ENCODE measurements around the gene AMT. TPM values are rescaled to one million over a fixed set of nuclear protein-coding genes. Genes with fewer than 3 reads are reported as not detected.

AMT gene
- total RNA-seq, 2 donors from 2014 or later = 20.6 to 24.5 TPM

- no peak overlapping the region for H3K9ac ChIP-seq (ENCODE audit: low read depth in 2 of 2, low read length in 2 of 2)
- peaks cover 6% of the 10 kb centered on the region for H3K4me1 ChIP-seq
- TF ChIP-seq CTCF (IDR thresholded peaks at IDR 0.05) = no peak
- no peaks in the 10 kb centered on the region for H3K36me3 ChIP-seq
- H3K27ac ChIP-seq = no peak overlapping the region
- DNase-seq = no peak
- no peaks in the 10 kb centered on the region for H3K27me3 ChIP-seq
- H3K4me3 ChIP-seq = no peak overlapping the region
- H3K9me3 ChIP-seq = no peaks in the 10 kb centered on the region
- intact Hi-C loops (cut with DNase I) = loop anchor here (10.0 kb wide), 1 partner anchor 46 kb away; the partner anchor contains the start of genes RHOA and TCTA
Observed at GRCh38 chr3:49460188-49460890, 38.1 kb upstream of the AMT start.

- no peak for DNase-seq
- no peak overlapping the region for H3K4me3 ChIP-seq
- TF ChIP-seq CTCF (IDR thresholded peaks at IDR 0.05) = no peak
Observed at GRCh38 chr3:49456466-49456865, 34.2 kb upstream of the AMT start.

GRCh38 chr3:49454898-49455681 is 32.8 kb upstream of the AMT start:
- Histone ChIP-seq H3K9ac (ENCODE audit: low read depth in 2 of 2, low read length in 2 of 2) (no peak overlapping the region), H3K27me3 (no peaks in the 10 kb centered on the region), H3K36me3 (no peaks in the 10 kb centered on the region), H3K9me3 (no peaks in the 10 kb centered on the region), H3K4me1 (no peaks in the 10 kb centered on the region), H3K27ac (no peak overlapping the region), H3K4me3 (no peak overlapping the region)
- no peak for TF ChIP-seq CTCF (IDR thresholded peaks at IDR 0.05)
- intact Hi-C loops (cut with DNase I) = loop anchor here (5.0 kb wide), 1 partner anchor 278 kb away; no protein-coding TSS in a partner anchor
- no peak for DNase-seq

More at GRCh38 chr3:49456466-49456865, 34.2 kb upstream of the AMT start:
- Histone ChIP-seq H3K9ac (ENCODE audit: low read depth in 2 of 2, low read length in 2 of 2) (no peak overlapping the region), H3K27me3 (no peaks in the 10 kb centered on the region), H3K27ac (no peak overlapping the region), H3K36me3 (no peaks in the 10 kb centered on the region), H3K9me3 (no peaks in the 10 kb centered on the region), H3K4me1 (peaks cover 3% of the 10 kb centered on the region)
- intact Hi-C loops (cut with DNase I) = loop anchor here (5.0 kb wide), 1 partner anchor 279 kb away; no protein-coding TSS in a partner anchor

- Histone ChIP-seq H3K27ac (no peak overlapping the region), H3K4me1 (no peaks in the 10 kb centered on the region), H3K9me3 (no peaks in the 10 kb centered on the region), H3K9ac (ENCODE audit: low read depth in 2 of 2, low read length in 2 of 2) (no peak overlapping the region), H3K4me3 (no peak overlapping the region), H3K27me3 (no peaks in the 10 kb centered on the region), H3K36me3 (no peaks in the 10 kb centered on the region)
- intact Hi-C loops (cut with DNase I) = no loop called here
- TF ChIP-seq CTCF (IDR thresholded peaks at IDR 0.05) = no peak
- no peak for DNase-seq
Observed at GRCh38 chr3:49454458-49454857, 32.2 kb upstream of the AMT start.

GRCh38 chr3:49453621-49454020 is 31.3 kb upstream of the AMT start:
- no peak overlapping the region for H3K4me3 ChIP-seq
- H3K9ac ChIP-seq (ENCODE audit: low read depth in 2 of 2, low read length in 2 of 2) = no peak overlapping the region
- DNase-seq = no peak
- no peaks in the 10 kb centered on the region for H3K36me3 ChIP-seq
- H3K27me3 ChIP-seq = no peaks in the 10 kb centered on the region
- intact Hi-C loops (cut with DNase I) = no loop called here
- no peaks in the 10 kb centered on the region for H3K9me3 ChIP-seq
- TF ChIP-seq CTCF (IDR thresholded peaks at IDR 0.05) = no peak
- no peaks in the 10 kb centered on the region for H3K4me1 ChIP-seq
- no peak overlapping the region for H3K27ac ChIP-seq
